B cell (primary cell): ENCODE measurements around the gene LYST. TPM values are rescaled to one million over a fixed set of nuclear protein-coding genes. Genes with fewer than 3 reads are reported as not detected.

ENCODE experiments used
- ATAC-seq: fragments of 200-7000 bp; cut with Tn5 transposase; one replicate; pipeline ENCODE4 v1.10.0; 2021; ENCODE audit warnings: low read depth, mild to moderate bottlenecking, moderate number of reproducible peaks, moderate library complexity
- CTCF ChIA-PET: fragments of 350-600 bp; sonication (Branson Sonifier 250); formaldehyde crosslinking; loops from one replicate; lab custom pipeline; 2021; ENCODE audit warnings: antibody characterized with exemption, inconsistent platforms; lab: Charles Lee
- POLR2A ChIA-PET: fragments of 350-600 bp; sonication (Branson Sonifier 250); formaldehyde crosslinking; loops from one replicate; lab custom pipeline; 2021; ENCODE audit warnings: antibody characterized with exemption; lab: Charles Lee
- DNase-seq: peaks from one replicate; pipeline ENCODE4 v3.0.0; 2013
- H2AFZ ChIP-seq: 2 replicates; pipeline ENCODE4 v1.6.1; 2012; ENCODE audit warnings: mild to moderate bottlenecking, low read depth, low read length; ENCODE audit not compliant: insufficient read depth, poor library complexity, severe bottlenecking
- H3K27ac ChIP-seq, 2 donors: 1 replicate in 1 of 2; 2 replicates in 1 of 2; pipeline ENCODE4 v1.5.1; 2012 to 2013; ENCODE audit warnings: low read length in 2 of 2, mild to moderate bottlenecking in 2 of 2, moderate library complexity in 1 of 2
- H3K27me3 ChIP-seq, 4 experiments: fragments of 200-600 bp in 1 of 4; sonication (generic) in 1 of 4; replicated peaks in 1 of 4; 1 replicate in 2 of 4; 2 replicates in 2 of 4; pipeline versions ENCODE4 v1.6.1 to v1.7.0; 2013 to 2016; ENCODE audit warnings: low read length in 3 of 4, mild to moderate bottlenecking in 2 of 4, mixed read lengths in 1 of 4, moderate library complexity in 1 of 4; ENCODE audit not compliant: insufficient read depth in 4 of 4, control insufficient read depth in 3 of 4; ENCODE audit errors: control extremely low read depth in 1 of 4
- H3K36me3 ChIP-seq, 2 experiments: replicated peaks in 1 of 2; 1 replicate in 1 of 2; 2 replicates in 1 of 2; pipeline versions ENCODE4 v1.6.1 to v1.7.1; 2013; ENCODE audit warnings: low read length in 1 of 2; ENCODE audit not compliant: insufficient read depth in 2 of 2, control insufficient read depth in 1 of 2; ENCODE audit errors: control extremely low read depth in 1 of 2, extremely low read depth in 1 of 2
- H3K4me1 ChIP-seq, 2 donors: fragments of 200-600 bp in 1 of 2; sonication (generic) in 1 of 2; 1 replicate in 1 of 2; 2 replicates in 1 of 2; pipeline versions ENCODE4 v1.5.1 to v1.6.1; 2013 to 2017; ENCODE audit warnings: low read length in 2 of 2; ENCODE audit not compliant: control insufficient read depth in 2 of 2, insufficient read depth in 2 of 2
- H3K4me2 ChIP-seq: replicated peaks from 2 replicates; pipeline ENCODE3; 2012; ENCODE audit warnings: mild to moderate bottlenecking, low read depth, low read length; ENCODE audit not compliant: poor library complexity, severe bottlenecking
- H3K4me3 ChIP-seq, 5 experiments: fragments of 200-600 bp in 1 of 5; sonication (generic) in 1 of 5; 1 replicate in 3 of 5; 2 replicates in 2 of 5; pipeline versions ENCODE4 v1.5.1 to v1.7.0; 2011 to 2016; ENCODE audit warnings: low read length in 4 of 5, mild to moderate bottlenecking in 4 of 5, low read depth in 2 of 5, control low read depth in 1 of 5, moderate library complexity in 1 of 5; ENCODE audit not compliant: insufficient read depth in 1 of 5; ENCODE audit errors: control extremely low read depth in 1 of 5, extremely low read depth in 1 of 5
- H3K79me2 ChIP-seq: fragments of 200-600 bp; sonication (generic); one replicate; pipeline ENCODE4 v1.6.0; 2016; ENCODE audit warnings: low read length; ENCODE audit not compliant: control insufficient read depth, insufficient read depth
- H3K9ac ChIP-seq: fragments of 200-600 bp; sonication (generic); 2 replicates; pipeline ENCODE4 v1.6.1; 2017; ENCODE audit warnings: mild to moderate bottlenecking, low read length, moderate library complexity
- H3K9me3 ChIP-seq, 3 donors: one replicate each; pipeline versions ENCODE4 v1.6.1 to v1.7.1; 2013; ENCODE audit warnings: low read length in 2 of 3; ENCODE audit not compliant: control insufficient read depth in 2 of 3, insufficient read depth in 1 of 3; ENCODE audit errors: control extremely low read depth in 1 of 3
- H4K20me1 ChIP-seq: 2 replicates; pipeline ENCODE4 v1.6.0; 2012; ENCODE audit warnings: mild to moderate bottlenecking, low read length; ENCODE audit not compliant: insufficient read depth, control insufficient read depth, poor library complexity, severe bottlenecking
- H3K27ac Mint-ChIP-seq: one replicate; pipeline ENCODE4 v1.8.0; 2021; ENCODE audit warnings: mixed read lengths
- H3K27me3 Mint-ChIP-seq: one replicate; pipeline ENCODE4 v1.8.0; 2021; ENCODE audit warnings: mixed read lengths
- H3K4me1 Mint-ChIP-seq: one replicate; pipeline ENCODE4 v1.8.0; 2021; ENCODE audit warnings: mixed read lengths
- H3K4me3 Mint-ChIP-seq: one replicate; pipeline ENCODE4 v1.8.0; 2021; ENCODE audit warnings: mixed read lengths
- H3K9me3 Mint-ChIP-seq: one replicate; pipeline ENCODE4 v1.8.0; 2022; ENCODE audit warnings: mixed read lengths; ENCODE audit not compliant: insufficient read depth
- CTCF ChIP-seq: fragments of 200-600 bp; IDR thresholded peaks from one replicate; pipeline ENCODE4 v1.8.0; 2022; ENCODE audit warnings: antibody characterized with exemption, mild to moderate bottlenecking
- EZH2 ChIP-seq: IDR thresholded peaks from 2 replicates; pipeline ENCODE4 v1.6.1; 2012; ENCODE audit warnings: borderline replicate concordance, low read depth, mild to moderate bottlenecking, moderate library complexity, low read length; ENCODE audit not compliant: insufficient read depth, poor library complexity, severe bottlenecking
- WGBS: methylation state at CpG from one replicate; pipeline ENCODE4 v1.1.5; 2013; ENCODE audit warnings: missing lambda C conversion rate; ENCODE audit not compliant: insufficient coverage; 5-methylcytosine and 5-hydroxymethylcytosine counted together
- intact Hi-C: fragments of 100-400 bp; cut with micrococcal nuclease; formaldehyde crosslinking; loops from one replicate; pipeline ENCODE4 v1.10.0; 2022
- polyA plus RNA-seq: library from polyadenylated mRNA; depleted of rRNA; stranded (reverse); fragments of >200 nt; gene quantifications from 2 replicates; pipeline ENCODE4 v1.2.3, GENCODE V29; 2012
- total RNA-seq, 2 donors: library from RNA; stranded (reverse); fragments of 120-200 nt in 1 of 2; gene quantifications; 1 replicate in 1 of 2; 2 replicates in 1 of 2; pipeline versions ENCODE4 v1.2.3 to v1.2.4, GENCODE V29; 2013 to 2022

LYST gene
- total and polyA plus RNA-seq, 2 donors (not counting 1 experiment from before 2014, with no cell fraction given), result 50.4 to 120 TPM

GRCh38 chr1:235902677-235903542 lies 36.2 kb upstream of the LYST start:
- H2AFZ ChIP-seq, result no peak overlapping the region
- WGBS, result 98% methylated on average over 5 of the region's 7 CpGs

More at GRCh38 chr1:235902677-235903542, 36.2 kb upstream of the LYST start:
- no peak overlapping the region for H3K4me2 ChIP-seq
- no peaks in the 10 kb centered on the region for H3K79me2 ChIP-seq
- intact Hi-C loops, result no loop called here
- TF ChIP-seq CTCF (no peak), EZH2 (no peak)
- ChIA-PET POLR2A (no interaction called here), CTCF (interaction anchor here (0.6 to 1.4 kb wide), 2 partner anchors 69 to 210 kb away, joined by 3 to 4 read pairs; no protein-coding TSS in a partner anchor)
- ATAC-seq (no peak), DNase-seq (no peak)
- Mint-ChIP-seq H3K9me3 (no peaks in the 10 kb centered on the region), H3K4me1 (peaks cover 24% of the 10 kb centered on the region), H3K27ac (no peak overlapping the region), H3K4me3 (no peak overlapping the region), H3K27me3 (no peaks in the 10 kb centered on the region)
- no peak overlapping the region for H3K4me3 ChIP-seq
- H3K4me1 ChIP-seq, result peaks cover 6 to 11% of the 10 kb centered on the region in 2 donors
- no peaks in the 10 kb centered on the region for H4K20me1 ChIP-seq
- H3K9ac ChIP-seq, result no peak overlapping the region
- no peaks in the 10 kb centered on the region for H3K27me3 ChIP-seq
- H3K36me3 ChIP-seq, result no peaks in the 10 kb centered on the region
- no peak overlapping the region for H3K27ac ChIP-seq
- H3K9me3 ChIP-seq, result peaks cover 0 to 9% (median 0%) of the 10 kb centered on the region in 3 donors
